Neural crest cell (in vitro differentiated cells): Measurements from ENCODE around the gene FARP1. TPM values are rescaled to one million over a fixed set of nuclear protein-coding genes. Genes with fewer than 3 reads are reported as not detected.
A peak's percentile ranks its signal among the peaks of the same experiment; 100 is the strongest.

Experiments
- DNase-seq: peaks from one replicate; pipeline ENCODE4 v3.0.0; 2021; ENCODE audit warnings: low read depth, mixed read lengths, low spot score
- H3K27ac Mint-ChIP-seq: one replicate; pipeline ENCODE4 v1.8.0; 2021; ENCODE audit warnings: mild to moderate bottlenecking, mixed read lengths; ENCODE audit not compliant: unreplicated experiment
- H3K27me3 Mint-ChIP-seq: 2 replicates; pipeline ENCODE4 v1.8.0; 2021; ENCODE audit warnings: low read depth, mild to moderate bottlenecking, mixed read lengths
- H3K36me3 Mint-ChIP-seq: 2 replicates; pipeline ENCODE4 v1.8.0; 2021; ENCODE audit warnings: low read depth, mild to moderate bottlenecking, mixed read lengths
- H3K4me1 Mint-ChIP-seq: 2 replicates; pipeline ENCODE4 v1.8.0; 2021; ENCODE audit warnings: mixed read lengths
- H3K4me3 Mint-ChIP-seq: one replicate; pipeline ENCODE4 v1.8.0; 2021; ENCODE audit warnings: mild to moderate bottlenecking, mixed read lengths
- H3K9me3 Mint-ChIP-seq: 2 replicates; pipeline ENCODE4 v1.8.0; 2021; ENCODE audit warnings: mixed read lengths
- CTCF ChIP-seq: fragments of 200-600 bp; sonication (generic); conservative IDR thresholded peaks from 2 replicates; pipeline ENCODE4 v1.5.0; 2021; ENCODE audit warnings: antibody characterized with exemption, mild to moderate bottlenecking
- total RNA-seq: library from RNA; stranded (reverse); gene quantifications from 2 replicates; pipeline ENCODE4 v1.2.1, GENCODE V29; 2021

FARP1 gene
- total RNA-seq, 1 donor from 2014 or later: 138 TPM

DNA sequence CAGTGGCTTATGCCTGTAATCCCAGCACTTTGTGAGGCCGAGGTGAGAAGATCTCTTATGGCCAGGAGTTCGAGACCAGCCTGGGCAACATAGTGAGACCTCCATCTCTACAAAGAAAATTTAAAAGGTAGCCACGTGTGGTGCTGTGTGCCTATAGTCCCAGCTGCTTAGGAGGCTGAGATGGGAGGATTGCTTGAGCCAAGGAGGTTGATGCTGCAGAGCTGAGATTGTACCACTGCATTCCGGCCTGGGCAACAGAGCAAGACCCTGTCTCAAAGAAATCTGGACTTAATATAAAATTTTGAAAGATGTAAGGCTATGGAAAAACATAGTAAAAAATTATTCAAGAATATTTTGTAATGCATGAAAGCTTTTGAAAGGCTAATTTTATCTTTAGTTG, 99.5 kb downstream of the FARP1 start:
- Mint-ChIP-seq H3K27me3 (no peaks in the 10 kb centered on the region), H3K9me3 (no peaks in the 10 kb centered on the region), H3K27ac (no peak overlapping the region), H3K36me3 (peaks cover 6% of the 10 kb centered on the region), H3K4me1 (peaks cover 32% of the 10 kb centered on the region), H3K4me3 (no peak overlapping the region)
- no peak for DNase-seq
- no peak for TF ChIP-seq CTCF

- Mint-ChIP-seq H3K4me1 (peaks cover 24% of the 10 kb centered on the region), H3K4me3 (no peak overlapping the region), H3K36me3 (peaks cover 6% of the 10 kb centered on the region), H3K9me3 (no peaks in the 10 kb centered on the region), H3K27ac (no peak overlapping the region), H3K27me3 (no peaks in the 10 kb centered on the region)
- DNase-seq: no peak
- no peak for TF ChIP-seq CTCF
Observed at GRCh38 chr13:98243929-98244272, 101.0 kb downstream of the FARP1 start.

- Mint-ChIP-seq H3K36me3 (peaks cover 6% of the 10 kb centered on the region), H3K9me3 (no peaks in the 10 kb centered on the region), H3K4me1 (peaks cover 11% of the 10 kb centered on the region), H3K4me3 (no peak overlapping the region), H3K27me3 (no peaks in the 10 kb centered on the region), H3K27ac (peak overlapping the region; percentile 12)
- DNase-seq: no peak
- no peak for TF ChIP-seq CTCF
Observed at GRCh38 chr13:98246538-98247172, 103.8 kb downstream of the FARP1 start.

- Mint-ChIP-seq H3K27ac (no peak overlapping the region), H3K27me3 (no peaks in the 10 kb centered on the region)
- no peak for DNase-seq
Observed at GRCh38 chr13:98251708-98252107, 108.8 kb downstream of the FARP1 start.

DNA sequence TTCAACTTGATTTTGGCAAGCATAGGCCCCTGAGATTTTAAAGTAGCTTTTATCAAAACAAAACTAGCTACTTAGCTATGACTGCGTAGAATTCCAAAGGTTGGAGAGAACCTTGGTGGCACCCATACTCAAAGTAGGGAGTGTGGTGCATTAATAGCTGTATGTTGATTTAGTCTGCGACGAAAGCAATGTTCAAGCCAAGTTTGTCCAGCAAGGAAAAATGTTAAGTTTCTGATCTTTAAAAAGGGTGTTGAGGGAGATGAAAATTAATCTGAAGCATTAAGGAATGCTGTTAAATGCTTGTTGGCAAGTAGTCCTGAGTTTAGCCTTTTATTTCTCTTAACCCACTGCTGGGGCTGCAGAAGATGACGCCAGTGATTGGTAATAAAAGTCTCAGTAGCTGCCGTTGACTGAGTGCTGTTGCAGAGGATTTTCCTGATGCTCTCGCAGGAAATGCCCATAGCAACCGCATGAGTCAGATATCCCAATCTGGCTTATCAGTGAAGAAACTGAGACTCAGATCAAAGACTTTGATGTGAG, 110.1 kb downstream of the FARP1 start:
- Mint-ChIP-seq H3K36me3 (peaks cover 2% of the 10 kb centered on the region), H3K27ac (peak overlapping the region; percentile 13), H3K27me3 (no peaks in the 10 kb centered on the region)

More at GRCh38 chr13:98251708-98252107, 108.8 kb downstream of the FARP1 start:
- H3K4me3 Mint-ChIP-seq: no peak overlapping the region
- H3K36me3 Mint-ChIP-seq: peaks cover 5% of the 10 kb centered on the region
- no peak for TF ChIP-seq CTCF
- H3K9me3 Mint-ChIP-seq: no peaks in the 10 kb centered on the region
- H3K4me1 Mint-ChIP-seq: peaks cover 37% of the 10 kb centered on the region

More for the DNA sequence above, 110.1 kb downstream of the FARP1 start:
- no peaks in the 10 kb centered on the region for H3K9me3 Mint-ChIP-seq
- no peak for DNase-seq
- no peak overlapping the region for H3K4me3 Mint-ChIP-seq
- no peak for TF ChIP-seq CTCF
- peaks cover 42% of the 10 kb centered on the region for H3K4me1 Mint-ChIP-seq
